K562 (cell line): Measurements from ENCODE around the gene CDCP1. TPM values are rescaled to one million over a fixed set of nuclear protein-coding genes. Genes with fewer than 3 reads are reported as not detected.

Experiments
- ATAC-seq: fragments of 200-7000 bp; cut with Tn5 transposase; 3 replicates; pipeline ENCODE4 v1.9.1; 2020; ENCODE audit warnings: moderate library complexity
- BruUV-seq: library from RNA; stranded (reverse); fragments of 400-500 nt; replicated peaks from 2 replicates; lab custom pipeline; 2021; lab: Mats Ljungman, UMichigan
- CTCF ChIA-PET: fragments of 300-600 bp; formaldehyde crosslinking; extraction: SDS; loops from one replicate; lab custom pipeline; 2021; ENCODE audit warnings: low intra/inter-chr PET ratio; lab: Yijun Ruan, JAX
- POLR2A ChIA-PET: fragments of 300-600, 350-650 bp; sonication (Branson Sonifier 250); formaldehyde crosslinking; extraction: SDS; loops from one replicate; lab custom pipeline; 2021; ENCODE audit warnings: antibody characterized with exemption, inconsistent platforms; lab: Yijun Ruan, JAX
- DNase-seq, 4 experiments: peaks; one replicate each; pipeline versions ENCODE4 v3.0.0 to v3.0.0-alpha.2; 2011 to 2018; ENCODE audit warnings: low spot score in 3 of 4, mixed read lengths in 3 of 4; ENCODE audit errors: extremely low read depth in 1 of 4
- FAIRE-seq: peaks from 2 replicates; lab custom pipeline; 2011; peaks lifted over from hg19 to GRCh38; lab: Jason Lieb, UNC
- H2AFZ ChIP-seq: 2 replicates; pipeline ENCODE4 v1.6.0; 2011; ENCODE audit warnings: low read depth, low read length, control low read depth, inconsistent platforms
- H3K27ac ChIP-seq: fragments of 200-600 bp; 3 replicates; pipeline ENCODE4 v1.8.0; 2011; ENCODE audit warnings: low read depth, mild to moderate bottlenecking, control low read depth, inconsistent platforms, low read length, moderate library complexity, mixed read lengths; ENCODE audit errors: extremely low read depth
- H3K27me3 ChIP-seq, 2 experiments: fragments of 300-600 bp in 1 of 2; 2 replicates in 1 of 2; 3 replicates in 1 of 2; pipeline versions ENCODE4 v1.6.0 to v1.8.0; 2011; ENCODE audit warnings: inconsistent platforms in 2 of 2, low read length in 2 of 2, mild to moderate bottlenecking in 1 of 2, mixed read lengths in 1 of 2, moderate library complexity in 1 of 2; ENCODE audit not compliant: control insufficient read depth in 2 of 2, insufficient read depth in 2 of 2
- H3K36me3 ChIP-seq: fragments of 300-600 bp; 3 replicates; pipeline ENCODE4 v1.8.0; 2011; ENCODE audit warnings: mild to moderate bottlenecking, low read length, inconsistent platforms; ENCODE audit not compliant: control insufficient read depth, insufficient read depth
- H3K4me1 ChIP-seq, 2 experiments: fragments of 200-600 bp in 1 of 2; replicated peaks in 1 of 2; 2 replicates in 1 of 2; 3 replicates in 1 of 2; pipeline versions ENCODE4 v1.5.1 to v1.8.0; 2011; ENCODE audit warnings: inconsistent platforms in 2 of 2, low read length in 2 of 2, mild to moderate bottlenecking in 1 of 2, mixed read lengths in 1 of 2, moderate library complexity in 1 of 2; ENCODE audit not compliant: control insufficient read depth in 2 of 2, insufficient read depth in 2 of 2
- H3K4me2 ChIP-seq: 2 replicates; pipeline ENCODE4 v1.6.1; 2011; ENCODE audit warnings: low read length, control low read depth, inconsistent platforms, mixed read lengths; ENCODE audit not compliant: insufficient read depth
- H3K4me3 ChIP-seq: fragments of 200-600 bp; sonication (generic), shearing (Covaris generic); 2 replicates; pipeline ENCODE4 v1.5.1; 2016; ENCODE audit warnings: control low read depth, inconsistent platforms
- H3K79me2 ChIP-seq: fragments of 200-600 bp; 3 replicates; pipeline ENCODE4 v1.8.0; 2011; ENCODE audit warnings: low read length, inconsistent platforms; ENCODE audit not compliant: control insufficient read depth, insufficient read depth
- H3K9ac ChIP-seq, 2 experiments: 2 replicates each; pipeline versions ENCODE4 v1.6.0 to v1.6.1; 2011; ENCODE audit warnings: low read depth in 2 of 2, low read length in 2 of 2, control low read depth in 1 of 2, inconsistent platforms in 1 of 2, mild to moderate bottlenecking in 1 of 2, mixed read lengths in 1 of 2; ENCODE audit not compliant: insufficient read depth in 1 of 2
- H3K9me1 ChIP-seq: one replicate; pipeline ENCODE4 v1.6.0; 2011; ENCODE audit warnings: inconsistent platforms, mild to moderate bottlenecking, low read length, moderate library complexity; ENCODE audit not compliant: control insufficient read depth, insufficient read depth
- H3K9me3 ChIP-seq: replicated peaks from 2 replicates; pipeline ENCODE4 v1.5.1; 2011; ENCODE audit warnings: low read depth, low read length, inconsistent platforms; ENCODE audit not compliant: control insufficient read depth, insufficient read depth
- H4K20me1 ChIP-seq: replicated peaks from 2 replicates; pipeline ENCODE4 v1.6.1; 2011; ENCODE audit warnings: low read length, inconsistent platforms, mixed read lengths; ENCODE audit not compliant: control insufficient read depth, insufficient read depth
- ATF3 ChIP-seq, 2 experiments: fragments of 450-650 bp in 1 of 2; sonication (generic) in 1 of 2; formaldehyde crosslinking in 1 of 2; IDR thresholded peaks in 1 of 2; conservative IDR thresholded peaks in 1 of 2; 2 replicates each; pipeline versions ENCODE4 v1.6.1 to v1.8.1; 2016 to 2023; ENCODE audit warnings: mild to moderate bottlenecking in 2 of 2, moderate library complexity in 2 of 2, inconsistent platforms in 1 of 2, missing genetic modification reagents in 1 of 2
- CBFA2T3 ChIP-seq: fragments of 450-650 bp; IDR thresholded peaks from 2 replicates; pipeline ENCODE4 v1.6.1; 2017
- KDM1A ChIP-seq, 2 experiments: fragments of 450-650 bp; IDR thresholded peaks; 2 replicates each; pipeline ENCODE4 v1.6.1; 2016; ENCODE audit warnings: mild to moderate bottlenecking in 2 of 2
- MAFK ChIP-seq: IDR thresholded peaks from 2 replicates; pipeline ENCODE4 v1.6.1; 2011; ENCODE audit warnings: low read length, improper control_type of control experiment
- MEIS2 ChIP-seq: fragments of 450-650 bp; IDR thresholded peaks from 2 replicates; pipeline ENCODE4 v1.6.1; 2014; ENCODE audit warnings: mild to moderate bottlenecking; ENCODE audit not compliant: partially characterized antibody
- MYC ChIP-seq, 2 experiments: fragments of 250-450 bp in 1 of 2; sonication (Bioruptor Pico) in 1 of 2; IDR thresholded peaks; 2 replicates each; pipeline versions ENCODE4 v1.5.1 to v1.6.1; 2012 to 2021; ENCODE audit warnings: low read depth in 2 of 2, borderline replicate concordance in 1 of 2, improper control_type of control experiment in 1 of 2, low read length in 1 of 2, mild to moderate bottlenecking in 1 of 2, moderate library complexity in 1 of 2
- TAF15 ChIP-seq: fragments of 200-400 bp; formaldehyde crosslinking; IDR thresholded peaks from 2 replicates; pipeline ENCODE4 v1.6.1; 2017; ENCODE audit warnings: mild to moderate bottlenecking, low read depth, low read length, moderate library complexity
- ZNF146 ChIP-seq: IDR thresholded peaks from one replicate; pipeline ENCODE4 v1.6.1; 2018; ENCODE audit warnings: missing compliant biosample characterization; ENCODE audit not compliant: unreplicated experiment
- WGBS: fragments of 100-300 bp; shearing (Covaris generic); methylation state at CpG from one replicate; pipeline ENCODE4 v1.1.6; 2016; ENCODE audit warnings: low coverage, mixed read lengths; ENCODE audit not compliant: insufficient coverage; ENCODE audit errors: missing lambda C conversion rate; 5-methylcytosine and 5-hydroxymethylcytosine counted together
- in situ Hi-C: fragments of 300-500 bp; cut with MboI; formaldehyde crosslinking; loops from 4 replicates; pipeline ENCODE4 v1.15.0; 2018; ENCODE audit warnings: inconsistent platforms, mixed read lengths
- intact Hi-C: fragments of 100-400 bp; cut with micrococcal nuclease; formaldehyde crosslinking; loops from 2 replicates; pipeline ENCODE4 v1.14.2; 2022
- polyA plus RNA-seq, 8 experiments: library from polyadenylated mRNA; depleted of rRNA in 4 of 8; stranded (reverse) in 5 of 8; unstranded in 3 of 8; fragments of >200 nt; fragmentation: Nextera tagmentation in 2 of 8; fragmentation: Illumina TruSeq in 1 of 8; extraction: Ambion mirVana in 2 of 8; extraction: Trizol in 1 of 8; gene quantifications; 2 replicates each; pipeline versions ENCODE4 v1.2.1 to v1.2.3, GENCODE V29; 2011 to 2014; ENCODE audit warnings: inconsistent platforms in 1 of 8, missing spikeins in 1 of 8
- total RNA-seq, 7 experiments: library from RNA; depleted of rRNA in 6 of 7; stranded (reverse); fragments of >200 nt in 6 of 7; fragmentation: Illumina TruSeq in 2 of 7; extraction: Trizol in 2 of 7; gene quantifications; 2 replicates each; pipeline versions ENCODE4 v1.2.1 to v1.2.3, GENCODE V29; 2011 to 2021; ENCODE audit warnings: low replicate concordance in 1 of 7

Gene CDCP1
- total and polyA plus RNA-seq, 9 of the 15 experiments (the other 6 are each of a cell fraction or from before 2014, with no cell fraction given) = 3.9 to 16.4 (median 5.2) TPM

- ChIA-PET POLR2A (interaction anchor here (0.6 to 1.4 kb wide), 6 partner anchors 10 to 153 kb away, joined by 3 to 5 read pairs (median 4); no protein-coding TSS in a partner anchor), CTCF (no interaction called here)
- Histone ChIP-seq H3K9ac (no peak overlapping the region), H3K4me2 (no peak overlapping the region), H3K4me1 (peaks cover 6 to 44% of the 10 kb centered on the region in 2 experiments; a peak in 4 of 5 replicates), H3K9me3 (no peaks in the 10 kb centered on the region), H3K27me3 (no peaks in the 10 kb centered on the region), H4K20me1 (no peaks in the 10 kb centered on the region), H2AFZ (0 out of 2 replicates have a peak overlapping the region, but pooled peaks have one; percentile 7), H3K9me1 (no peaks in the 10 kb centered on the region), H3K36me3 (no peaks in the 10 kb centered on the region), H3K27ac (no peak overlapping the region), H3K79me2 (no peaks in the 10 kb centered on the region), H3K4me3 (no peak overlapping the region)
- in situ Hi-C loops = no loop called here
- DNase-seq (no peak), FAIRE-seq (no peak), ATAC-seq (no peak)
- 53% methylated on average over 2 of the region's 2 CpGs for WGBS
- no TSS peak for BruUV-seq
- intact Hi-C loops = no loop called here
- TF ChIP-seq MYC (IDR thresholded peaks at IDR 0.05; ENCODE audit: low read depth, low read length) (0 out of 2 replicates have a peak, but pooled peaks have one; percentile 25), MYC (CRISPR knock-in tag; IDR thresholded peaks at IDR 0.05; ENCODE audit: borderline replicate concordance, low read depth) (no peak), ATF3 (IDR thresholded peaks at IDR 0.05) (no peak), ATF3 (CRISPR knock-in tag; conservative IDR thresholded peaks at IDR 0.05) (no peak), MEIS2 (peak; percentile 33), MAFK (0 out of 2 replicates have a peak, but pooled peaks have one; percentile 16), ZNF146 (CRISPR knock-in tag) (peak; percentile 93), CBFA2T3 (no peak), KDM1A (IDR thresholded peaks at IDR 0.05) (peak; percentile 25 to 36; a peak in 1 of 4 replicates), TAF15 (no peak)
These were observed 26.3 kb downstream of the CDCP1 start for GRCh38 chr3:45119824-45120358.
